Measurements from ENCODE around the gene DNAJB6.

DNA sequence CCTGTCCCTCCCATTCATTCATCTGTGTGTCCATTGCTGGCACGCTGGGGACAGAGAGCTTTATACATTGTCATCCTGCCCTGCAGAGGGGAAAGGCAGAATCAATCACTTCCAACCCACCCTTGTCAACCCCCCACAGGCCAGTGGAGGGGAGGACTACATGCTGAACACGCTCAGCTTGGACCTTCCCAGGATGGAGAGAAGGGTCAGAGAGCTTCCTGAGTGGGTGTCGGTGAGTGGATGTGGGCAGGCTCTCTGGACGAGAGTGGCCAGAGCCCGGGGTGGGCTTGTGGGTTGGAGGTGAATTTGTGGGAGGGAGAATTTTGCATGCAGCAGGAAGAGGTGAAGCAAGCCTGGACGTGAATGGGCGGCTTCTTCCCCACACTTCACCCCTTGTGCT lies 93.9 kb downstream of the DNAJB6 start:
- TF ChIP-seq POLR2AphosphoS5 (IDR thresholded peaks at IDR 0.05): no peak
- no peak for TF ChIP-seq POLR2A (IDR thresholded peaks at IDR 0.05)
